GM12878 (cell line): ENCODE data around the gene HEBP2. TPM values are rescaled to one million over a fixed set of nuclear protein-coding genes. Genes with fewer than 3 reads are reported as not detected.

Experiments used
- ATAC-seq: fragments of 200-7000 bp; cut with Tn5 transposase; 3 replicates; pipeline ENCODE4 v1.9.1; 2020; ENCODE audit warnings: mild to moderate bottlenecking, moderate library complexity
- BruUV-seq: library from RNA; stranded (reverse); fragments of 400-500 nt; replicated peaks from 2 replicates; lab custom pipeline; 2021; lab: Mats Ljungman, UMichigan
- CTCF ChIA-PET: fragments of 300-600 bp; sonication (Branson Sonifier 250); formaldehyde crosslinking; extraction: SDS; loops from one replicate; lab custom pipeline; 2021; ENCODE audit warnings: inconsistent platforms; lab: Yijun Ruan, JAX
- POLR2A ChIA-PET: fragments of 350-600 bp; formaldehyde crosslinking; extraction: SDS; loops from one replicate; lab custom pipeline; 2021; ENCODE audit warnings: inconsistent platforms; lab: Charles Lee
- RAD21 ChIA-PET: fragments of 300-600 bp; sonication (Branson Sonifier 250); formaldehyde crosslinking; loops from one replicate; lab custom pipeline; 2023; ENCODE audit warnings: antibody characterized with exemption; ENCODE audit not compliant: unreplicated experiment; lab: Charles Lee
- SMC1A ChIA-PET: fragments of 300-600 bp; sonication (Branson Sonifier 250); formaldehyde crosslinking; loops from one replicate; lab custom pipeline; 2023; ENCODE audit not compliant: unreplicated experiment, uncharacterized antibody; lab: Charles Lee
- DNase-seq: peaks from one replicate; pipeline ENCODE4 v3.0.0-alpha.2; 2011; ENCODE audit warnings: low read depth, low spot score
- FAIRE-seq: peaks from 3 replicates; lab custom pipeline; 2011; peaks lifted over from hg19 to GRCh38; lab: Jason Lieb, UNC
- H2AFZ ChIP-seq: 2 replicates; pipeline ENCODE4 v1.6.0; 2011; ENCODE audit warnings: low read depth, low read length, control low read depth; ENCODE audit not compliant: control insufficient read depth
- H3K27ac ChIP-seq: 2 replicates; pipeline ENCODE4 v1.5.1; 2011; ENCODE audit warnings: control low read depth; ENCODE audit not compliant: control insufficient read depth, insufficient read depth
- H3K27me3 ChIP-seq, 2 experiments: replicated peaks in 1 of 2; 2 replicates each; pipeline versions ENCODE4 v1.6.0 to v1.6.1; 2011; ENCODE audit warnings: low read length in 1 of 2; ENCODE audit not compliant: control insufficient read depth in 2 of 2, insufficient read depth in 2 of 2
- H3K36me3 ChIP-seq, 2 experiments: 2 replicates each; pipeline ENCODE4 v1.5.1; 2011; ENCODE audit warnings: low read length in 1 of 2; ENCODE audit not compliant: control insufficient read depth in 2 of 2, insufficient read depth in 2 of 2
- H3K4me1 ChIP-seq: 2 replicates; pipeline ENCODE4 v1.6.1; 2011; ENCODE audit warnings: mild to moderate bottlenecking, low read length, moderate library complexity, mixed read lengths; ENCODE audit not compliant: control insufficient read depth, insufficient read depth
- H3K4me2 ChIP-seq: 2 replicates; pipeline ENCODE4 v1.6.0; 2011; ENCODE audit warnings: control low read depth; ENCODE audit not compliant: control insufficient read depth, insufficient read depth
- H3K4me3 ChIP-seq: fragments of 200-600 bp; sonication (generic); 2 replicates; pipeline ENCODE4 v1.5.1; 2016
- H3K79me2 ChIP-seq: 2 replicates; pipeline ENCODE4 v1.6.0; 2011; ENCODE audit warnings: low read length; ENCODE audit not compliant: control insufficient read depth, insufficient read depth
- H3K9ac ChIP-seq: 2 replicates; pipeline ENCODE4 v1.8.0; 2011; ENCODE audit warnings: low read length, control low read depth, mixed read lengths; ENCODE audit not compliant: control insufficient read depth, insufficient read depth
- H3K9me3 ChIP-seq: replicated peaks from 3 replicates; pipeline ENCODE4 v1.5.1; 2011; ENCODE audit warnings: mild to moderate bottlenecking, low read length; ENCODE audit not compliant: control insufficient read depth, insufficient read depth
- H4K20me1 ChIP-seq: 2 replicates; pipeline ENCODE4 v1.6.0; 2011; ENCODE audit not compliant: control insufficient read depth, insufficient read depth
- CBX3 ChIP-seq: fragments of 200-600 bp; sonication (generic); IDR thresholded peaks from 2 replicates; pipeline ENCODE4 v1.6.1; 2016; ENCODE audit warnings: low read depth, borderline replicate concordance
- EGR1 ChIP-seq, 2 experiments: IDR thresholded peaks; 1 replicate in 1 of 2; 2 replicates in 1 of 2; pipeline ENCODE4 v1.6.1; 2011 to 2012; ENCODE audit warnings: low read depth in 2 of 2, low read length in 2 of 2, borderline replicate concordance in 1 of 2, mild to moderate bottlenecking in 1 of 2, moderate library complexity in 1 of 2
- HDGF ChIP-seq: fragments of 450-650 bp; IDR thresholded peaks from 2 replicates; pipeline ENCODE4 v1.6.1; 2016; ENCODE audit warnings: antibody characterized with exemption
- NBN ChIP-seq: fragments of 450-650 bp; IDR thresholded peaks from 2 replicates; pipeline ENCODE4 v1.6.1; 2016
- PRDM15 ChIP-seq: fragments of 450-650 bp; formaldehyde crosslinking; IDR thresholded peaks from 2 replicates; pipeline ENCODE4 v1.4.0; 2020; ENCODE audit warnings: mild to moderate bottlenecking, moderate library complexity
- RAD21 ChIP-seq: IDR thresholded peaks from 2 replicates; pipeline ENCODE4 v1.6.1; 2011; ENCODE audit warnings: mild to moderate bottlenecking, low read depth, low read length, moderate library complexity; ENCODE audit not compliant: insufficient read depth
- RFX5 ChIP-seq: IDR thresholded peaks from 2 replicates; pipeline ENCODE4 v1.6.1; 2011; ENCODE audit warnings: low read depth, low read length, improper control_type of control experiment
- SIX5 ChIP-seq: IDR thresholded peaks from 2 replicates; pipeline ENCODE4 v1.6.1; 2011; ENCODE audit warnings: mild to moderate bottlenecking, low read depth, low read length, moderate library complexity; ENCODE audit not compliant: severe bottlenecking
- SP1 ChIP-seq: IDR thresholded peaks from one replicate; pipeline ENCODE4 v1.6.1; 2011; ENCODE audit warnings: low read depth, low read length
- SREBF1 ChIP-seq: IDR thresholded peaks from 2 replicates; pipeline ENCODE4 v1.6.1; 2012; ENCODE audit warnings: mild to moderate bottlenecking, low read length
- YBX1 ChIP-seq: fragments of 450-650 bp; IDR thresholded peaks from 2 replicates; pipeline ENCODE4 v1.6.1; 2016; ENCODE audit warnings: antibody characterized with exemption
- YY1 ChIP-seq: IDR thresholded peaks from 2 replicates; pipeline ENCODE4 v1.6.1; 2011; ENCODE audit warnings: low read depth, mild to moderate bottlenecking, low read length
- ZBED1 ChIP-seq: IDR thresholded peaks from 2 replicates; pipeline ENCODE4 v1.6.1; 2016; ENCODE audit warnings: borderline replicate concordance
- ZNF24 ChIP-seq: fragments of 450-650 bp; IDR thresholded peaks from 2 replicates; pipeline ENCODE4 v1.6.1; 2017; ENCODE audit warnings: antibody characterized with exemption, mild to moderate bottlenecking
- ZNF384 ChIP-seq: IDR thresholded peaks from 2 replicates; pipeline ENCODE4 v1.6.1; 2012; ENCODE audit warnings: low read depth, mild to moderate bottlenecking, low read length, improper control_type of control experiment, borderline replicate concordance
- WGBS: methylation state at CpG from one replicate; pipeline ENCODE4 v1.1.6; 2016; ENCODE audit warnings: low lambda C conversion rate; ENCODE audit not compliant: insufficient replicate concordance, insufficient coverage; ENCODE audit errors: missing lambda C conversion rate; 5-methylcytosine and 5-hydroxymethylcytosine counted together
- in situ Hi-C: fragments of 300-500 bp; cut with MboI; formaldehyde crosslinking; loops from 9 replicates; pipeline ENCODE4 v1.14.3; 2018; ENCODE audit warnings: mixed read lengths
- intact Hi-C: fragments of 100-400 bp; cut with micrococcal nuclease; formaldehyde crosslinking; loops from one replicate; pipeline ENCODE4 v1.14.2; 2022; ENCODE audit not compliant: unreplicated experiment
- polyA plus RNA-seq, 11 experiments: library from polyadenylated mRNA; depleted of rRNA in 4 of 11; unstranded in 6 of 11; stranded (reverse) in 5 of 11; fragments of >200 nt; fragmentation: Nextera tagmentation in 4 of 11; fragmentation: Illumina TruSeq in 1 of 11; extraction: Ambion mirVana in 4 of 11; extraction: Trizol in 1 of 11; gene quantifications; 1 replicate in 1 of 11; 2 replicates in 10 of 11; pipeline versions ENCODE4 v1.2.1 to v1.2.3, GENCODE V29; 2011 to 2016; ENCODE audit warnings: inconsistent platforms in 2 of 11, missing spikeins in 2 of 11, low read depth in 1 of 11
- total RNA-seq, 4 experiments: library from RNA; depleted of rRNA in 3 of 4; stranded (reverse); fragments of >200 nt in 3 of 4; fragmentation: Illumina TruSeq in 1 of 4; extraction: Trizol in 1 of 4; gene quantifications; 2 replicates each; pipeline versions ENCODE4 v1.2.1 to v1.2.3, GENCODE V29; 2013 to 2021
- TF ChIP-seq, protein P1 (sequence below): IDR thresholded peaks from 2 replicates; pipeline ENCODE4 v1.6.1; 2011; ENCODE audit warnings: low read depth, low read length, improper control_type of control experiment, borderline replicate concordance
- TF ChIP-seq, protein P2 (sequence below): fragments of 450-650 bp; IDR thresholded peaks from 2 replicates; pipeline ENCODE4 v1.6.1; 2017; ENCODE audit warnings: mild to moderate bottlenecking, moderate library complexity

HEBP2 gene
- total and polyA plus RNA-seq, 10 of the 15 experiments (the other 5 are each of a cell fraction or from before 2014, with no cell fraction given), result 3.8 to 41.8 (median 16.9) TPM

GRCh38 chr6:138406443-138406842 is 2.4 kb downstream of the HEBP2 start:
- H4K20me1 ChIP-seq, result no peaks in the 10 kb centered on the region
- no peaks in the 10 kb centered on the region for H3K27me3 ChIP-seq
- BruUV-seq, result no TSS peak
- RAD21 ChIA-PET, result interaction anchor here (1.2 kb wide), 1 partner anchor 10 kb away, joined by 3 read pairs; no protein-coding TSS in a partner anchor
- no peak overlapping the region for H3K27ac ChIP-seq
- ATAC-seq, result no peak
- POLR2A ChIA-PET, result no interaction called here
- no peak overlapping the region for H2AFZ ChIP-seq
- WGBS, result 84% methylated on average over 2 of the region's 2 CpGs
- in situ Hi-C loops (no loop called here), intact Hi-C loops (no loop called here)
- no peak for DNase-seq
- H3K4me1 ChIP-seq, result peaks cover 7% of the 10 kb centered on the region; the same call in 1 of the 2 replicates
- TF ChIP-seq PRDM15 (CRISPR knock-in tag), result no peak
- no peak for TF ChIP-seq EGR1 (IDR thresholded peaks at IDR 0.05; ENCODE audit: borderline replicate concordance in 1 of 2, low read depth in 2 of 2, low read length in 2 of 2)
- no peak for TF ChIP-seq SP1
- TF ChIP-seq, protein P1, sequence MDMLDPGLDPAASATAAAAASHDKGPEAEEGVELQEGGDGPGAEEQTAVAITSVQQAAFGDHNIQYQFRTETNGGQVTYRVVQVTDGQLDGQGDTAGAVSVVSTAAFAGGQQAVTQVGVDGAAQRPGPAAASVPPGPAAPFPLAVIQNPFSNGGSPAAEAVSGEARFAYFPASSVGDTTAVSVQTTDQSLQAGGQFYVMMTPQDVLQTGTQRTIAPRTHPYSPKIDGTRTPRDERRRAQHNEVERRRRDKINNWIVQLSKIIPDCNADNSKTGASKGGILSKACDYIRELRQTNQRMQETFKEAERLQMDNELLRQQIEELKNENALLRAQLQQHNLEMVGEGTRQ, result no peak
- TF ChIP-seq SREBF1, result no peak
- TF ChIP-seq, protein P2, sequence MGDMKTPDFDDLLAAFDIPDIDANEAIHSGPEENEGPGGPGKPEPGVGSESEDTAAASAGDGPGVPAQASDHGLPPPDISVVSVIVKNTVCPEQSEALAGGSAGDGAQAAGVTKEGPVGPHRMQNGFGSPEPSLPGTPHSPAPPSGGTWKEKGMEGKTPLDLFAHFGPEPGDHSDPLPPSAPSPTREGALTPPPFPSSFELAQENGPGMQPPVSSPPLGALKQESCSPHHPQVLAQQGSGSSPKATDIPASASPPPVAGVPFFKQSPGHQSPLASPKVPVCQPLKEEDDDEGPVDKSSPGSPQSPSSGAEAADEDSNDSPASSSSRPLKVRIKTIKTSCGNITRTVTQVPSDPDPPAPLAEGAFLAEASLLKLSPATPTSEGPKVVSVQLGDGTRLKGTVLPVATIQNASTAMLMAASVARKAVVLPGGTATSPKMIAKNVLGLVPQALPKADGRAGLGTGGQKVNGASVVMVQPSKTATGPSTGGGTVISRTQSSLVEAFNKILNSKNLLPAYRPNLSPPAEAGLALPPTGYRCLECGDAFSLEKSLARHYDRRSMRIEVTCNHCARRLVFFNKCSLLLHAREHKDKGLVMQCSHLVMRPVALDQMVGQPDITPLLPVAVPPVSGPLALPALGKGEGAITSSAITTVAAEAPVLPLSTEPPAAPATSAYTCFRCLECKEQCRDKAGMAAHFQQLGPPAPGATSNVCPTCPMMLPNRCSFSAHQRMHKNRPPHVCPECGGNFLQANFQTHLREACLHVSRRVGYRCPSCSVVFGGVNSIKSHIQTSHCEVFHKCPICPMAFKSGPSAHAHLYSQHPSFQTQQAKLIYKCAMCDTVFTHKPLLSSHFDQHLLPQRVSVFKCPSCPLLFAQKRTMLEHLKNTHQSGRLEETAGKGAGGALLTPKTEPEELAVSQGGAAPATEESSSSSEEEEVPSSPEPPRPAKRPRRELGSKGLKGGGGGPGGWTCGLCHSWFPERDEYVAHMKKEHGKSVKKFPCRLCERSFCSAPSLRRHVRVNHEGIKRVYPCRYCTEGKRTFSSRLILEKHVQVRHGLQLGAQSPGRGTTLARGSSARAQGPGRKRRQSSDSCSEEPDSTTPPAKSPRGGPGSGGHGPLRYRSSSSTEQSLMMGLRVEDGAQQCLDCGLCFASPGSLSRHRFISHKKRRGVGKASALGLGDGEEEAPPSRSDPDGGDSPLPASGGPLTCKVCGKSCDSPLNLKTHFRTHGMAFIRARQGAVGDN, result no peak
- TF ChIP-seq CBX3, result no peak
- TF ChIP-seq SIX5, result no peak
- no peak for TF ChIP-seq YY1
- TF ChIP-seq HDGF, result no peak
- no peak for TF ChIP-seq YBX1
- TF ChIP-seq ZNF24, result no peak
- TF ChIP-seq ZBED1, result no peak
- TF ChIP-seq ZNF384, result no peak
- TF ChIP-seq NBN, result no peak
- no peak for TF ChIP-seq RAD21
- TF ChIP-seq RFX5, result no peak
- no peaks in the 10 kb centered on the region for H3K79me2 ChIP-seq
- no peak for FAIRE-seq
- no peak overlapping the region for H3K9ac ChIP-seq
- CTCF ChIA-PET, result interaction anchor here (1.0 to 4.2 kb wide), 5 partner anchors 9 to 119 kb away, joined by 3 to 32 read pairs (median 4); no protein-coding TSS in a partner anchor
- H3K36me3 ChIP-seq, result peaks cover 1 to 3% of the 10 kb centered on the region in 2 experiments; a peak in 3 of 4 replicates
- SMC1A ChIA-PET, result interaction anchor here (1.0 to 4.4 kb wide), 5 partner anchors 9 to 290 kb away, joined by 3 to 34 read pairs (median 4); partner anchors contain the start of gene NHSL1
- no peak overlapping the region for H3K4me2 ChIP-seq
- H3K9me3 ChIP-seq, result no peaks in the 10 kb centered on the region
- no peak overlapping the region for H3K4me3 ChIP-seq
